Endothelial cell of umbilical vein (primary cell): ENCODE results near the gene FBXW4. TPM values are rescaled to one million over a fixed set of nuclear protein-coding genes. Genes with fewer than 3 reads are reported as not detected.

Experiments
- BruUV-seq: library from RNA; stranded (reverse); fragments of 400-500 nt; replicated peaks from 2 replicates; lab custom pipeline; 2021; lab: Mats Ljungman, UMichigan
- CTCF ChIA-PET: fragments of 300-600, 350-600 bp; sonication (Branson Sonifier 250); formaldehyde crosslinking; loops from one replicate; lab custom pipeline; 2021; ENCODE audit warnings: antibody characterized with exemption, inconsistent platforms; lab: Charles Lee
- POLR2A ChIA-PET: fragments of 300-600, 350-600 bp; sonication (Branson Sonifier 250); formaldehyde crosslinking; loops from one replicate; lab custom pipeline; 2021; ENCODE audit warnings: antibody characterized with exemption, inconsistent platforms; lab: Charles Lee
- DNase-seq: peaks from one replicate; pipeline ENCODE4 v3.0.0-alpha.2; 2011; ENCODE audit warnings: low read depth, low spot score
- FAIRE-seq: peaks from 2 replicates; lab custom pipeline; 2011; peaks lifted over from hg19 to GRCh38; lab: Jason Lieb, UNC
- H2AFZ ChIP-seq: 2 replicates; pipeline ENCODE4 v1.6.0; 2012; ENCODE audit warnings: low read depth, low read length, control low read depth, inconsistent platforms
- H3K27ac ChIP-seq: 2 replicates; pipeline ENCODE4 v1.5.1; 2011; ENCODE audit warnings: low read depth, mild to moderate bottlenecking, control low read depth, low read length, moderate library complexity; ENCODE audit not compliant: insufficient read depth
- H3K27me3 ChIP-seq, 2 experiments: 2 replicates each; pipeline versions ENCODE4 v1.6.0 to v1.6.1; 2011; ENCODE audit warnings: low read length in 2 of 2, mixed read lengths in 1 of 2; ENCODE audit not compliant: control insufficient read depth in 2 of 2, insufficient read depth in 2 of 2
- H3K36me3 ChIP-seq, 2 experiments: 2 replicates in 1 of 2; 3 replicates in 1 of 2; pipeline ENCODE4 v1.5.1; 2011; ENCODE audit warnings: low read length in 2 of 2, mild to moderate bottlenecking in 1 of 2, moderate library complexity in 1 of 2; ENCODE audit not compliant: control insufficient read depth in 2 of 2, insufficient read depth in 2 of 2; ENCODE audit errors: extremely low read depth in 1 of 2
- H3K4me1 ChIP-seq: 3 replicates; pipeline ENCODE4 v1.5.1; 2011; ENCODE audit warnings: mild to moderate bottlenecking, low read length; ENCODE audit not compliant: control insufficient read depth, insufficient read depth; ENCODE audit errors: extremely low read depth
- H3K4me2 ChIP-seq: 2 replicates; pipeline ENCODE4 v1.6.1; 2011; ENCODE audit warnings: low read length, control low read depth, mixed read lengths; ENCODE audit not compliant: insufficient read depth
- H3K4me3 ChIP-seq, 3 experiments: fragments of 200-600 bp in 1 of 3; sonication (generic), shearing (Covaris generic) in 1 of 3; replicated peaks in 1 of 3; 2 replicates each; pipeline ENCODE4 v1.5.1; 2011 to 2016; ENCODE audit warnings: control low read depth in 3 of 3, low read length in 3 of 3, mild to moderate bottlenecking in 2 of 3, inconsistent platforms in 1 of 3, low read depth in 1 of 3, moderate library complexity in 1 of 3; ENCODE audit not compliant: insufficient read depth in 1 of 3
- H3K79me2 ChIP-seq: 2 replicates; pipeline ENCODE4 v1.6.0; 2012; ENCODE audit warnings: low read length, inconsistent platforms; ENCODE audit not compliant: control insufficient read depth, insufficient read depth
- H3K9ac ChIP-seq: replicated peaks from 2 replicates; pipeline ENCODE3; 2011; ENCODE audit warnings: low read length, control low read depth; ENCODE audit not compliant: insufficient read depth; ENCODE audit errors: extremely low read depth
- H3K9me1 ChIP-seq: replicated peaks from 3 replicates; pipeline ENCODE4 v1.6.0; 2011; ENCODE audit warnings: mild to moderate bottlenecking, low read length; ENCODE audit not compliant: control insufficient read depth, insufficient read depth; ENCODE audit errors: extremely low read depth
- H3K9me3 ChIP-seq: replicated peaks from 2 replicates; pipeline ENCODE4 v1.5.1; 2012; ENCODE audit warnings: low read length, inconsistent platforms; ENCODE audit not compliant: control insufficient read depth, insufficient read depth
- H4K20me1 ChIP-seq: replicated peaks from 2 replicates; pipeline ENCODE3; 2011; ENCODE audit warnings: mild to moderate bottlenecking, low read length; ENCODE audit not compliant: control insufficient read depth, insufficient read depth; ENCODE audit errors: extremely low read depth
- CTCF ChIP-seq, 2 donors: IDR thresholded peaks; 1 replicate in 1 of 2; 2 replicates in 1 of 2; pipeline ENCODE4 v1.5.1; 2011; ENCODE audit warnings: low read length in 2 of 2, mild to moderate bottlenecking in 2 of 2, moderate library complexity in 2 of 2, control low read depth in 1 of 2, inconsistent platforms in 1 of 2, low read depth in 1 of 2; ENCODE audit not compliant: insufficient read depth in 1 of 2; ENCODE audit errors: extremely low read depth in 1 of 2
- EZH2 ChIP-seq: IDR thresholded peaks from 2 replicates; pipeline ENCODE4 v1.6.1; 2012; ENCODE audit warnings: borderline replicate concordance, low read depth, mild to moderate bottlenecking, moderate library complexity, low read length, inconsistent platforms; ENCODE audit not compliant: severe bottlenecking
- FOS ChIP-seq: IDR thresholded peaks from 2 replicates; pipeline ENCODE4 v1.6.1; 2011; ENCODE audit warnings: mild to moderate bottlenecking, low read length, moderate library complexity, borderline replicate concordance; ENCODE audit not compliant: insufficient read depth
- GATA2 ChIP-seq: IDR thresholded peaks from 2 replicates; pipeline ENCODE4 v1.7.0; 2011; ENCODE audit warnings: low read depth, mild to moderate bottlenecking, moderate library complexity, mixed read lengths, low read length; ENCODE audit not compliant: insufficient read length, insufficient read depth
- JUN ChIP-seq: IDR thresholded peaks from 2 replicates; pipeline ENCODE4 v1.6.1; 2011; ENCODE audit warnings: borderline replicate concordance, low read depth; ENCODE audit not compliant: insufficient read length, insufficient read depth
- MAX ChIP-seq: IDR thresholded peaks from 2 replicates; pipeline ENCODE4 v1.6.1; 2011; ENCODE audit not compliant: insufficient read depth, insufficient read length
- MYC ChIP-seq: IDR thresholded peaks from one replicate; pipeline ENCODE4 v1.6.1; 2011; ENCODE audit warnings: mild to moderate bottlenecking, low read depth, low read length
- POLR2A ChIP-seq: IDR thresholded peaks from 2 replicates; pipeline ENCODE4 v1.6.1; 2012; ENCODE audit warnings: low read depth, mild to moderate bottlenecking, control low read depth, low read length
- POLR2AphosphoS5 ChIP-seq: IDR thresholded peaks from 2 replicates; pipeline ENCODE4 v1.6.1; 2012; ENCODE audit warnings: low read depth, mild to moderate bottlenecking, control low read depth, low read length, moderate library complexity; ENCODE audit not compliant: insufficient read depth
- dilution Hi-C: fragments of 300-500 bp; cut with MboI; formaldehyde crosslinking; loops from one replicate; pipeline ENCODE4 v1.15.0; 2019; ENCODE audit warnings: low sequenced_read_pairs; ENCODE audit not compliant: extremely low pct_ligation_motif_present
- intact Hi-C: fragments of 100-400 bp; cut with micrococcal nuclease; formaldehyde crosslinking; loops from one replicate; pipeline ENCODE4 v1.10.0; 2022
- polyA plus RNA-seq, 4 experiments: library from polyadenylated mRNA; depleted of rRNA in 3 of 4; stranded (reverse) in 3 of 4; unstranded in 1 of 4; fragments of >200 nt; gene quantifications; 2 replicates each; pipeline versions ENCODE4 v1.2.1 to v1.2.3, GENCODE V29; 2011 to 2012; ENCODE audit warnings: missing spikeins in 1 of 4
- total RNA-seq: library from RNA; stranded (reverse); gene quantifications from 2 replicates; pipeline ENCODE4 v1.2.3, GENCODE V29; 2021

The FBXW4 gene
- total and polyA plus RNA-seq, 2 donors (not counting 3 experiments of a cell fraction or from before 2014, with no cell fraction given) = 20.8 to 21.1 TPM

- H3K9ac ChIP-seq = no peak overlapping the region
- H3K27ac ChIP-seq = no peak overlapping the region
- no peak overlapping the region for H2AFZ ChIP-seq
- H3K79me2 ChIP-seq = no peaks in the 10 kb centered on the region
- H3K9me3 ChIP-seq = no peaks in the 10 kb centered on the region
- DNase-seq (no peak), FAIRE-seq (no peak)
- no peak overlapping the region for H3K4me3 ChIP-seq
- H3K4me2 ChIP-seq = no peak overlapping the region
- no peaks in the 10 kb centered on the region for H3K9me1 ChIP-seq
- CTCF ChIA-PET = no interaction called here
- H4K20me1 ChIP-seq = no peaks in the 10 kb centered on the region
- TF ChIP-seq MYC (no peak), CTCF (IDR thresholded peaks at IDR 0.05; ENCODE audit: extremely low read depth in 1 of 2, insufficient read depth in 1 of 2, low read depth in 1 of 2, low read length in 2 of 2) (no peak), FOS (no peak), MAX (no peak), JUN (no peak), POLR2A (no peak), POLR2AphosphoS5 (no peak), GATA2 (no peak), EZH2 (no peak)
- H3K4me1 ChIP-seq = no peaks in the 10 kb centered on the region
- dilution Hi-C loops = no loop called here
- intact Hi-C loops = no loop called here
- peaks cover 5 to 8% of the 10 kb centered on the region in 2 experiments for H3K36me3 ChIP-seq
- POLR2A ChIA-PET = no interaction called here
- H3K27me3 ChIP-seq = no peaks in the 10 kb centered on the region
- no TSS peak for BruUV-seq
Observed at GRCh38 chr10:101651336-101651735, 43.6 kb downstream of the FBXW4 start.
